ENCODE measurements around the gene SRGAP1. TPM values are rescaled to one million over a fixed set of nuclear protein-coding genes. Genes with fewer than 3 reads are reported as not detected.
"Not testable (repeated sequence)": the region's sequence is repeated elsewhere in the genome, so short reads cannot be mapped to it uniquely, and the experiment has no call there.

Gene SRGAP1
- total RNA-seq, 1 experiment from 2014 or later = 10.7 TPM

- no peak for DNase-seq (ENCODE audit: extremely low read depth, low read depth)
These were observed 184.7 kb downstream of the SRGAP1 start for GRCh38 chr12:64029013-64029857.

GRCh38 chr12:64030155-64030554 is 185.7 kb downstream of the SRGAP1 start:
- no peak for DNase-seq (ENCODE audit: extremely low read depth, low read depth)

- DNase-seq (ENCODE audit: extremely low read depth, low read depth) = not testable (repeated sequence)
These were observed 189.6 kb downstream of the SRGAP1 start for GRCh38 chr12:64034056-64034455.

GRCh38 chr12:64034901-64035576 is 190.5 kb downstream of the SRGAP1 start:
- no peak for DNase-seq (ENCODE audit: extremely low read depth, low read depth)

GRCh38 chr12:64036414-64036813 is 191.9 kb downstream of the SRGAP1 start:
- DNase-seq (ENCODE audit: extremely low read depth, low read depth) = no peak

GRCh38 chr12:64039281-64039871 is 194.9 kb downstream of the SRGAP1 start:
- no peak for DNase-seq (ENCODE audit: extremely low read depth, low read depth)

- DNase-seq (ENCODE audit: extremely low read depth, low read depth) = no peak
These were observed 198.4 kb downstream of the SRGAP1 start for GRCh38 chr12:64042911-64043310.

GRCh38 chr12:64044191-64044590 is 199.7 kb downstream of the SRGAP1 start:
- DNase-seq (ENCODE audit: extremely low read depth, low read depth) = no peak

- no peak for DNase-seq (ENCODE audit: extremely low read depth, low read depth)
These were observed 206.6 kb downstream of the SRGAP1 start for GRCh38 chr12:64051057-64051456.

GRCh38 chr12:64053117-64053516 is 208.6 kb downstream of the SRGAP1 start:
- no peak for DNase-seq (ENCODE audit: extremely low read depth, low read depth)

- DNase-seq (ENCODE audit: extremely low read depth, low read depth) = no peak
These were observed 209.6 kb downstream of the SRGAP1 start for GRCh38 chr12:64054079-64054520.

GRCh38 chr12:64056741-64057140 is 212.2 kb downstream of the SRGAP1 start:
- DNase-seq (ENCODE audit: extremely low read depth, low read depth) = no peak

- DNase-seq (ENCODE audit: extremely low read depth, low read depth) = no peak
These were observed 213.2 kb downstream of the SRGAP1 start for GRCh38 chr12:64057706-64058105.

- DNase-seq (ENCODE audit: extremely low read depth, low read depth) = no peak
These were observed 214.2 kb downstream of the SRGAP1 start for GRCh38 chr12:64058541-64059265.

GRCh38 chr12:64059685-64060084 is 215.2 kb downstream of the SRGAP1 start:
- no peak for DNase-seq (ENCODE audit: extremely low read depth, low read depth)

GRCh38 chr12:64061868-64062375 is 217.4 kb downstream of the SRGAP1 start:
- DNase-seq (ENCODE audit: extremely low read depth, low read depth) = no peak

- DNase-seq (ENCODE audit: extremely low read depth, low read depth) = no peak
These were observed 218.6 kb downstream of the SRGAP1 start for GRCh38 chr12:64063121-64063520.

GRCh38 chr12:64064240-64064639 is 219.7 kb downstream of the SRGAP1 start:
- no peak for DNase-seq (ENCODE audit: extremely low read depth, low read depth)

GRCh38 chr12:64064706-64065105 is 220.2 kb downstream of the SRGAP1 start:
- no peak for DNase-seq (ENCODE audit: extremely low read depth, low read depth)

- no peak for DNase-seq (ENCODE audit: extremely low read depth, low read depth)
These were observed 221.5 kb downstream of the SRGAP1 start for GRCh38 chr12:64065881-64066451.

Data from NCI-H460 (cell line).